ENCODE measurements around the gene IFNA17. TPM values are rescaled to one million over a fixed set of nuclear protein-coding genes. Genes with fewer than 3 reads are reported as not detected.

The IFNA17 gene
- total RNA-seq (not detected), polyA plus RNA-seq (not detected)
- long read RNA-seq, donor 1, result 0 reads
- long read RNA-seq, donor 2, result 0 reads
- long read RNA-seq, donor 3, result 0 reads

- intact Hi-C loops (cut with DNase I), result no loop called here
- 56 to 78% (median 66%) methylated on average over 2 of the region's 2 CpGs for WGBS, 4 donors
- DNase-seq, result no peak
- Histone ChIP-seq H3K4me3 (no peak within 1 kb of the TSS), H3K27me3 (no peaks in the 10 kb centered on the region), H3K9me3 (peaks cover 0 to 4% (median 0%) of the 10 kb centered on the region in 12 donors), H3K27ac (no peak within 1 kb of the TSS), H3K36me3 (no peaks in the 10 kb centered on the region), H3K4me1 (no peaks in the 10 kb centered on the region)
- no peak for TF ChIP-seq POLR2A (IDR thresholded peaks at IDR 0.05)
- TF ChIP-seq CTCF (IDR thresholded peaks at IDR 0.05), result no peak
- ATAC-seq, result no peak
Observed at GRCh38 chr9:21228122-21228521, at the start of gene IFNA17. Gene IFNA17, minus strand, starts transcription at chr9:21228222. Its CDS starts 49 bp downstream, at chr9:21228173.

- 39 to 58% (median 47%) methylated on average over 2 of the region's 2 CpGs for WGBS, 4 donors
- Histone ChIP-seq H3K9me3 (peaks cover 0 to 7% (median 0%) of the 10 kb centered on the region in 12 donors), H3K4me3 (no peak overlapping the region), H3K27ac (no peak overlapping the region), H3K4me1 (no peaks in the 10 kb centered on the region), H3K27me3 (peaks cover 0 to 18% (median 0%) of the 10 kb centered on the region in 9 donors), H3K36me3 (no peaks in the 10 kb centered on the region)
- intact Hi-C loops (cut with DNase I), result no loop called here
- TF ChIP-seq POLR2A (IDR thresholded peaks at IDR 0.05) (no peak), CTCF (IDR thresholded peaks at IDR 0.05) (no peak)
- DNase-seq (no peak), ATAC-seq (no peak)
Observed at GRCh38 chr9:21268347-21268657, 40.3 kb upstream of the IFNA17 start.

- WGBS, 4 donors, result 53 to 57% (median 55%) methylated on average over 4 of the region's 4 CpGs
- TF ChIP-seq POLR2A (IDR thresholded peaks at IDR 0.05) (no peak), CTCF (IDR thresholded peaks at IDR 0.05) (no peak)
- no peak overlapping the region for H3K4me3 ChIP-seq
- H3K27ac ChIP-seq, result no peak overlapping the region
- H3K9me3 ChIP-seq, result peaks cover 0 to 7% (median 0%) of the 10 kb centered on the region in 12 donors
- intact Hi-C loops (cut with DNase I), result no loop called here
- H3K36me3 ChIP-seq, result no peaks in the 10 kb centered on the region
- no peak for ATAC-seq
- no peaks in the 10 kb centered on the region for H3K4me1 ChIP-seq
- DNase-seq, result no peak
- peaks cover 0 to 18% (median 0%) of the 10 kb centered on the region in 9 donors for H3K27me3 ChIP-seq
Observed at GRCh38 chr9:21267485-21268346, 39.7 kb upstream of the IFNA17 start.

GRCh38 chr9:21266733-21267484, 38.9 kb upstream of the IFNA17 start:
- peaks cover 0 to 7% (median 0%) of the 10 kb centered on the region in 12 donors for H3K9me3 ChIP-seq
- no peak for DNase-seq
- no peak overlapping the region for H3K27ac ChIP-seq
- H3K27me3 ChIP-seq, result peaks cover 0 to 18% (median 0%) of the 10 kb centered on the region in 9 donors
- H3K36me3 ChIP-seq, result no peaks in the 10 kb centered on the region
- ATAC-seq, result no peak
- WGBS, 4 donors, result 9 to 20% (median 16%) methylated on average over 3 of the region's 3 CpGs
- TF ChIP-seq CTCF (IDR thresholded peaks at IDR 0.05) (no peak), POLR2A (IDR thresholded peaks at IDR 0.05) (no peak)
- intact Hi-C loops (cut with DNase I), result no loop called here
- H3K4me1 ChIP-seq, result no peaks in the 10 kb centered on the region
- H3K4me3 ChIP-seq, result no peak overlapping the region
